NOMO-1 treated with dmso at 0.1 percent for 144 hours (cell line): ENCODE measurements around the gene MSLN.
"Not testable (repeated sequence)": the region's sequence is repeated elsewhere in the genome, so short reads cannot be mapped to it uniquely, and the experiment has no call there.

Source experiments
- DNase-seq: peaks from one replicate; lab custom pipeline; 2025; ENCODE audit not compliant: unreplicated experiment; lab: John Stamatoyannopoulos, UW

MSLN gene

GRCh38 chr16:760545-761343 lies at the start of gene MSLN:
Gene MSLN (plus strand): TSS chr16:760734. CDS start chr16:762681, 1,947 bp downstream.
- peak; percentile 86 for DNase-seq

- no peak for DNase-seq
Observed at GRCh38 chr16:711084-711483, 49.5 kb upstream of the MSLN start.

GRCh38 chr16:711548-712320 lies 48.8 kb upstream of the MSLN start:
- peak; percentile 70 for DNase-seq

- DNase-seq = not testable (repeated sequence)
Observed at GRCh38 chr16:712740-713250, 47.7 kb upstream of the MSLN start.

- no peak for DNase-seq
Observed at GRCh38 chr16:714079-714478, 46.5 kb upstream of the MSLN start.

GRCh38 chr16:714558-715476 lies 45.7 kb upstream of the MSLN start, which contains the start of gene METRN:
Gene METRN (plus strand): TSS chr16:715118. CDS start chr16:715290, 172 bp downstream.
- DNase-seq = peak; percentile 79

GRCh38 chr16:715477-716199 lies 44.9 kb upstream of the MSLN start:
- DNase-seq = no peak

GRCh38 chr16:716200-716568 lies 44.4 kb upstream of the MSLN start:
- DNase-seq = no peak

- DNase-seq = no peak
Observed at GRCh38 chr16:716768-717325, 43.7 kb upstream of the MSLN start.

GRCh38 chr16:717450-718245 lies 42.9 kb upstream of the MSLN start:
- no peak for DNase-seq

- DNase-seq = no peak
Observed at GRCh38 chr16:718389-718788, 42.1 kb upstream of the MSLN start.

GRCh38 chr16:718922-719321 lies 41.6 kb upstream of the MSLN start:
- no peak for DNase-seq

GRCh38 chr16:719815-720446 lies 40.6 kb upstream of the MSLN start:
- no peak for DNase-seq

GRCh38 chr16:720447-720989 lies 40.0 kb upstream of the MSLN start:
- DNase-seq = no peak

GRCh38 chr16:720990-721764 lies 39.4 kb upstream of the MSLN start, which contains the start of gene ANTKMT:
Gene ANTKMT (plus strand): TSS chr16:721146. CDS start chr16:721275, 129 bp downstream.
- peak; percentile 81 for DNase-seq

GRCh38 chr16:721765-722540 lies 38.6 kb upstream of the MSLN start:
- no peak for DNase-seq
